GM12878 (cell line): Measurements from ENCODE around the gene TCF25. TPM values are rescaled to one million over a fixed set of nuclear protein-coding genes. Genes with fewer than 3 reads are reported as not detected.
A peak's percentile ranks its signal among the peaks of the same experiment; 100 is the strongest.

ENCODE experiments used
- BRCA1 ChIP-seq: IDR thresholded peaks from 2 replicates; pipeline ENCODE4 v1.6.1; 2011; ENCODE audit warnings: low read depth, low read length, improper control_type of control experiment
- CBFB ChIP-seq: IDR thresholded peaks from 2 replicates; pipeline ENCODE4 v1.6.1; 2016; ENCODE audit warnings: antibody characterized with exemption, low read depth
- CHD1 ChIP-seq: IDR thresholded peaks from 2 replicates; pipeline ENCODE4 v1.6.1; 2012; ENCODE audit warnings: low read depth, low read length, improper control_type of control experiment
- CREM ChIP-seq: IDR thresholded peaks from 2 replicates; pipeline ENCODE4 v1.6.1; 2014; ENCODE audit warnings: antibody characterized with exemption, low read depth
- DPF2 ChIP-seq: fragments of 450-650 bp; IDR thresholded peaks from 2 replicates; pipeline ENCODE4 v1.6.1; 2017; ENCODE audit warnings: mild to moderate bottlenecking
- HDAC6 ChIP-seq: fragments of 200-600 bp; sonication (generic); IDR thresholded peaks from one replicate; pipeline ENCODE4 v1.8.0; 2017; ENCODE audit warnings: antibody characterized with exemption; ENCODE audit not compliant: unreplicated experiment
- LARP7 ChIP-seq: fragments of 450-650 bp; IDR thresholded peaks from 2 replicates; pipeline ENCODE4 v1.6.1; 2017; ENCODE audit warnings: mild to moderate bottlenecking
- MEF2B ChIP-seq: fragments of 450-650 bp; IDR thresholded peaks from 2 replicates; pipeline ENCODE4 v1.6.1; 2018; ENCODE audit warnings: mild to moderate bottlenecking, moderate library complexity; ENCODE audit not compliant: partially characterized antibody, poor library complexity, severe bottlenecking
- NRF1 ChIP-seq: conservative IDR thresholded peaks from 2 replicates; pipeline ENCODE4 v1.6.1; 2011; ENCODE audit warnings: mild to moderate bottlenecking, low read depth, low read length, improper control_type of control experiment
- POLR2AphosphoS5 ChIP-seq: IDR thresholded peaks from 2 replicates; pipeline ENCODE4 v1.6.1; 2011; ENCODE audit warnings: mild to moderate bottlenecking, low read length, inconsistent platforms
- POU2F2 ChIP-seq: IDR thresholded peaks from 3 replicates; pipeline ENCODE4 v1.6.1; 2011; ENCODE audit warnings: low read depth, mild to moderate bottlenecking, low read length, borderline replicate concordance
- RFX5 ChIP-seq: IDR thresholded peaks from 2 replicates; pipeline ENCODE4 v1.6.1; 2011; ENCODE audit warnings: low read depth, low read length, improper control_type of control experiment
- RUNX3 ChIP-seq: IDR thresholded peaks from 2 replicates; pipeline ENCODE4 v1.6.1; 2012; ENCODE audit warnings: low read length, inconsistent platforms
- YY1 ChIP-seq: IDR thresholded peaks from 2 replicates; pipeline ENCODE4 v1.6.1; 2011; ENCODE audit warnings: low read depth, mild to moderate bottlenecking, low read length
- ZNF384 ChIP-seq: IDR thresholded peaks from 2 replicates; pipeline ENCODE4 v1.6.1; 2012; ENCODE audit warnings: low read depth, mild to moderate bottlenecking, low read length, improper control_type of control experiment, borderline replicate concordance
- polyA plus RNA-seq, 11 experiments: library from polyadenylated mRNA; depleted of rRNA in 4 of 11; unstranded in 6 of 11; stranded (reverse) in 5 of 11; fragments of >200 nt; fragmentation: Nextera tagmentation in 4 of 11; fragmentation: Illumina TruSeq in 1 of 11; extraction: Ambion mirVana in 4 of 11; extraction: Trizol in 1 of 11; gene quantifications; 1 replicate in 1 of 11; 2 replicates in 10 of 11; pipeline versions ENCODE4 v1.2.1 to v1.2.3, GENCODE V29; 2011 to 2016; ENCODE audit warnings: inconsistent platforms in 2 of 11, missing spikeins in 2 of 11, low read depth in 1 of 11
- total RNA-seq, 4 experiments: library from RNA; depleted of rRNA in 3 of 4; stranded (reverse); fragments of >200 nt in 3 of 4; fragmentation: Illumina TruSeq in 1 of 4; extraction: Trizol in 1 of 4; gene quantifications; 2 replicates each; pipeline versions ENCODE4 v1.2.1 to v1.2.3, GENCODE V29; 2013 to 2021
- TF ChIP-seq, protein P1 (sequence below): fragments of 450-650 bp; IDR thresholded peaks from 2 replicates; pipeline ENCODE4 v1.6.1; 2014; ENCODE audit warnings: mild to moderate bottlenecking
- TF ChIP-seq, protein P2 (sequence below): fragments of 450-650 bp; formaldehyde crosslinking; IDR thresholded peaks from 2 replicates; pipeline ENCODE4 v1.4.0; 2022; ENCODE audit warnings: mild to moderate bottlenecking, moderate library complexity
- TF ChIP-seq, protein P3 (sequence below): fragments of 450-650 bp; IDR thresholded peaks from 2 replicates; pipeline ENCODE4 v1.6.1; 2016; ENCODE audit warnings: mild to moderate bottlenecking
- TF ChIP-seq, protein P4 (sequence below): IDR thresholded peaks from 2 replicates; pipeline ENCODE4 v1.6.1; 2012; ENCODE audit warnings: low read depth, low read length, improper control_type of control experiment
- TF ChIP-seq, protein P5 (sequence below): fragments of 450-650 bp; conservative IDR thresholded peaks from 2 replicates; pipeline ENCODE4 v1.6.1; 2017; ENCODE audit warnings: mild to moderate bottlenecking, moderate library complexity

Gene TCF25
- total and polyA plus RNA-seq, 10 of the 15 experiments (the other 5 are each of a cell fraction or from before 2014, with no cell fraction given), result 8.4 to 130 (median 89.4) TPM

DNA sequence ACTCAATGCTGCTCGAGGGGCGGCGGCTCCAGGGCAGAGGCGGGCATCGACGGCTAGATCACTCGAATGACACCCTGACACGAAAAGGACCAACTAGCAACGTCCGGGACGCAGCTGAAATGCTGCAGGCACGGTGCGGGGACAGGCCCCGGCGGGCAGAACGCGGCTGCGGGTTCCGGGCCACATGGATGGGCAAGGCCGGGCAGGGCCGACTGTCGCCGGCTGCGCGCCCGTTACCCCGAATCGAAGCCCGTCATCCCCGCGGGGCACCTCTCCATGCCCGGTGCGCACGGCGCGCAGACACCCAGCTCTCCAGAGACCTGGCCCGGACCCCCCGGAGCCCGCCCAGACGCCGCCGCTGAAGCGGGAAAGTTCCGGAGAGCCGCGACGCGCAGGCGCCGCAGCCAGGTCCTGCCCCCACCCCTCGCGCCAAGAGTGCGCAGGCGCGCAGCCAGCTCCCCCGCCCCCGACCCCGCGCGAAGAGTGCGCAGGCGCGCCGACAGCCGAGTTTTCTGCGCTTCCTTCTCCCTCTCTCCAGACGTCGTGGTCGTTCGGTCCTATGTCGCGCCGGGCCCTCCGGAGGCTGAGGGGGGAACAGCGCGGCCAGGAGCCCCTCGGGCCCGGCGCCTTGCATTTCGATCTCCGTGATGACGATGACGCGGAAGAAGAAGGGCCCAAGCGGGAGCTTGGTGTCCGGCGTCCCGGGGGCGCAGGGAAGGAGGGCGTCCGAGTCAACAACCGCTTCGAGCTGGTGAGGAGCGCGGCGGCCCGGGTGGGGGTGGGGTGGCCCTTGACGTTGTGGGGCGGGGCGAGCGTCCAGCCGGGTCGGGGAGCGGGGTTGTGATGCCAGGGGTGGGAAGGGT is at the start of gene TCF25 (continued):
- TF ChIP-seq MEF2B (no peak), POLR2AphosphoS5 (peak; percentile 79), RFX5 (no peak), YY1 (peak; percentile 3; the same call in 1 of the 2 replicates), LARP7 (peak; percentile 80), CBFB (no peak), NRF1 (peak; percentile 64), ZNF384 (no peak), POU2F2 (peak; percentile 31; the same call in 1 of the 3 replicates), DPF2 (0 out of 2 replicates have a peak, but pooled peaks have one; percentile 67), CREM (0 out of 2 replicates have a peak, but pooled peaks have one; percentile 10), HDAC6 (no peak), CHD1 (no peak; the same call in 1 of the 2 replicates), RUNX3 (no peak), BRCA1 (no peak)
- TF ChIP-seq, protein P1, sequence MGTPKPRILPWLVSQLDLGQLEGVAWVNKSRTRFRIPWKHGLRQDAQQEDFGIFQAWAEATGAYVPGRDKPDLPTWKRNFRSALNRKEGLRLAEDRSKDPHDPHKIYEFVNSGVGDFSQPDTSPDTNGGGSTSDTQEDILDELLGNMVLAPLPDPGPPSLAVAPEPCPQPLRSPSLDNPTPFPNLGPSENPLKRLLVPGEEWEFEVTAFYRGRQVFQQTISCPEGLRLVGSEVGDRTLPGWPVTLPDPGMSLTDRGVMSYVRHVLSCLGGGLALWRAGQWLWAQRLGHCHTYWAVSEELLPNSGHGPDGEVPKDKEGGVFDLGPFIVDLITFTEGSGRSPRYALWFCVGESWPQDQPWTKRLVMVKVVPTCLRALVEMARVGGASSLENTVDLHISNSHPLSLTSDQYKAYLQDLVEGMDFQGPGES, result no peak
- TF ChIP-seq, protein P2, sequence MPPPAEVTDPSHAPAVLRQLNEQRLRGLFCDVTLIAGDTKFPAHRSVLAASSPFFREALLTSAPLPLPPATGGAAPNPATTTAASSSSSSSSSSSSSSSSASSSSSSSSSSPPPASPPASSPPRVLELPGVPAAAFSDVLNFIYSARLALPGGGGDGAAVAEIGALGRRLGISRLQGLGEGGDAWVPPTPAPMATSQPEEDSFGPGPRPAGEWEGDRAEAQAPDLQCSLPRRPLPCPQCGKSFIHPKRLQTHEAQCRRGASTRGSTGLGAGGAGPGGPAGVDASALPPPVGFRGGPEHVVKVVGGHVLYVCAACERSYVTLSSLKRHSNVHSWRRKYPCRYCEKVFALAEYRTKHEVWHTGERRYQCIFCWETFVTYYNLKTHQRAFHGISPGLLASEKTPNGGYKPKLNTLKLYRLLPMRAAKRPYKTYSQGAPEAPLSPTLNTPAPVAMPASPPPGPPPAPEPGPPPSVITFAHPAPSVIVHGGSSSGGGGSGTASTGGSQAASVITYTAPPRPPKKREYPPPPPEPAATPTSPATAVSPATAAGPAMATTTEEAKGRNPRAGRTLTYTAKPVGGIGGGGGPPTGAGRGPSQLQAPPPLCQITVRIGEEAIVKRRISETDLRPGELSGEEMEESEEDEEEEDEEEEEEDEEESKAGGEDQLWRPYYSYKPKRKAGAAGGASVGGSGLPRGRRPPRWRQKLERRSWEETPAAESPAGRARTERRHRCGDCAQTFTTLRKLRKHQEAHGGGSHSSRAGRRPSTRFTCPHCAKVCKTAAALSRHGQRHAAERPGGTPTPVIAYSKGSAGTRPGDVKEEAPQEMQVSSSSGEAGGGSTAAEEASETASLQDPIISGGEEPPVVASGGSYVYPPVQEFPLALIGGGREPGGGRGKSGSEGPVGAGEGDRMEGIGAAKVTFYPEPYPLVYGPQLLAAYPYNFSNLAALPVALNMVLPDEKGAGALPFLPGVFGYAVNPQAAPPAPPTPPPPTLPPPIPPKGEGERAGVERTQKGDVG (CRISPR knock-in tag), result no peak
- TF ChIP-seq, protein P3, sequence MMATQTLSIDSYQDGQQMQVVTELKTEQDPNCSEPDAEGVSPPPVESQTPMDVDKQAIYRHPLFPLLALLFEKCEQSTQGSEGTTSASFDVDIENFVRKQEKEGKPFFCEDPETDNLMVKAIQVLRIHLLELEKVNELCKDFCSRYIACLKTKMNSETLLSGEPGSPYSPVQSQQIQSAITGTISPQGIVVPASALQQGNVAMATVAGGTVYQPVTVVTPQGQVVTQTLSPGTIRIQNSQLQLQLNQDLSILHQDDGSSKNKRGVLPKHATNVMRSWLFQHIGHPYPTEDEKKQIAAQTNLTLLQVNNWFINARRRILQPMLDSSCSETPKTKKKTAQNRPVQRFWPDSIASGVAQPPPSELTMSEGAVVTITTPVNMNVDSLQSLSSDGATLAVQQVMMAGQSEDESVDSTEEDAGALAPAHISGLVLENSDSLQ, result peak; percentile 90
- TF ChIP-seq, protein P4, sequence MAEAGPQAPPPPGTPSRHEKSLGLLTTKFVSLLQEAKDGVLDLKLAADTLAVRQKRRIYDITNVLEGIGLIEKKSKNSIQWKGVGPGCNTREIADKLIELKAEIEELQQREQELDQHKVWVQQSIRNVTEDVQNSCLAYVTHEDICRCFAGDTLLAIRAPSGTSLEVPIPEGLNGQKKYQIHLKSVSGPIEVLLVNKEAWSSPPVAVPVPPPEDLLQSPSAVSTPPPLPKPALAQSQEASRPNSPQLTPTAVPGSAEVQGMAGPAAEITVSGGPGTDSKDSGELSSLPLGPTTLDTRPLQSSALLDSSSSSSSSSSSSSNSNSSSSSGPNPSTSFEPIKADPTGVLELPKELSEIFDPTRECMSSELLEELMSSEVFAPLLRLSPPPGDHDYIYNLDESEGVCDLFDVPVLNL, result 0 out of 2 replicates have a peak, but pooled peaks have one; percentile 15
- TF ChIP-seq, protein P5, sequence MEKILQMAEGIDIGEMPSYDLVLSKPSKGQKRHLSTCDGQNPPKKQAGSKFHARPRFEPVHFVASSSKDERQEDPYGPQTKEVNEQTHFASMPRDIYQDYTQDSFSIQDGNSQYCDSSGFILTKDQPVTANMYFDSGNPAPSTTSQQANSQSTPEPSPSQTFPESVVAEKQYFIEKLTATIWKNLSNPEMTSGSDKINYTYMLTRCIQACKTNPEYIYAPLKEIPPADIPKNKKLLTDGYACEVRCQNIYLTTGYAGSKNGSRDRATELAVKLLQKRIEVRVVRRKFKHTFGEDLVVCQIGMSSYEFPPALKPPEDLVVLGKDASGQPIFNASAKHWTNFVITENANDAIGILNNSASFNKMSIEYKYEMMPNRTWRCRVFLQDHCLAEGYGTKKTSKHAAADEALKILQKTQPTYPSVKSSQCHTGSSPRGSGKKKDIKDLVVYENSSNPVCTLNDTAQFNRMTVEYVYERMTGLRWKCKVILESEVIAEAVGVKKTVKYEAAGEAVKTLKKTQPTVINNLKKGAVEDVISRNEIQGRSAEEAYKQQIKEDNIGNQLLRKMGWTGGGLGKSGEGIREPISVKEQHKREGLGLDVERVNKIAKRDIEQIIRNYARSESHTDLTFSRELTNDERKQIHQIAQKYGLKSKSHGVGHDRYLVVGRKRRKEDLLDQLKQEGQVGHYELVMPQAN, result peak; percentile 59
